Upper lobe of left lung (tissue), 6 donors: ENCODE measurements around the gene CD200R1L. TPM values are rescaled to one million over a fixed set of nuclear protein-coding genes. Genes with fewer than 3 reads are reported as not detected.

Experiments
- ATAC-seq, 2 donors: fragments of 200-7000 bp; cut with Tn5 transposase; one replicate each; pipeline ENCODE4 v1.9.1; 2022; ENCODE audit warnings: mild to moderate bottlenecking in 2 of 2, moderate library complexity in 2 of 2; ENCODE audit not compliant: low FRiP score in 2 of 2
- DNase-seq, 2 donors: peaks; one replicate each; pipeline ENCODE4 v3.0.0-alpha.2; 2019 to 2020
- H3K27ac ChIP-seq, 4 donors: fragments of 200-600 bp; sonication (generic); one replicate each; pipeline ENCODE4 v1.5.1; 2016 to 2019
- H3K27me3 ChIP-seq, 4 donors: fragments of 200-600 bp; sonication (generic); one replicate each; pipeline ENCODE4 v1.5.1; 2017 to 2019
- H3K36me3 ChIP-seq, 4 donors: fragments of 200-600 bp; sonication (generic); one replicate each; pipeline ENCODE4 v1.5.1; 2016 to 2019
- H3K4me1 ChIP-seq, 4 donors: fragments of 200-600 bp; sonication (generic); one replicate each; pipeline ENCODE4 v1.5.1; 2018 to 2019
- H3K4me3 ChIP-seq, 4 donors: fragments of 200-600 bp; sonication (generic); one replicate each; pipeline ENCODE4 v1.5.1; 2017 to 2019; ENCODE audit warnings: mild to moderate bottlenecking in 2 of 4, moderate library complexity in 1 of 4
- H3K9me3 ChIP-seq, 4 donors: fragments of 200-600 bp; sonication (generic); one replicate each; pipeline ENCODE4 v1.5.1; 2018 to 2019
- EP300 ChIP-seq, 4 donors: sonication (generic); formaldehyde crosslinking; IDR thresholded peaks; one replicate each; pipeline ENCODE4 v1.5.1; 2017; ENCODE audit warnings: antibody characterized with exemption in 4 of 4, control low read depth in 2 of 4
- POLR2A ChIP-seq, 4 donors: fragments of 450-650 bp; IDR thresholded peaks; one replicate each; pipeline ENCODE4 v1.5.1; 2016 to 2017; ENCODE audit warnings: antibody characterized with exemption in 4 of 4, mild to moderate bottlenecking in 2 of 4
- POLR2AphosphoS5 ChIP-seq, 2 donors: sonication (generic); formaldehyde crosslinking; IDR thresholded peaks; one replicate each; pipeline ENCODE4 v1.5.1; 2017; ENCODE audit warnings: antibody characterized with exemption in 2 of 2
- WGBS, 2 donors: methylation state at CpG; one replicate each; pipeline ENCODE4 v1.1.5; 2017 to 2018; 5-methylcytosine and 5-hydroxymethylcytosine counted together
- total RNA-seq, 6 donors: library from RNA; depleted of rRNA in 4 of 6; stranded (reverse); fragments of >200 nt in 4 of 6; gene quantifications; one replicate each; pipeline versions ENCODE4 v1.1.0 to v1.2.1, GENCODE V29; 2016 to 2021
- TF ChIP-seq, protein P1 (sequence below), 6 experiments: fragments of 450-650 bp in 4 of 6; fragments of 200-600 bp in 2 of 6; sonication (generic) in 2 of 6; IDR thresholded peaks; one replicate each; pipeline ENCODE4 v1.5.1; 2016 to 2019; ENCODE audit warnings: antibody characterized with exemption in 6 of 6
- donor health status: DM: no; HTN: no; CAD: no; lungs with moderate emphysema.
- donor health status: DM: no; HTN: yes; CAD: no; lungs with severe emphysema.

Gene CD200R1L, protein sequence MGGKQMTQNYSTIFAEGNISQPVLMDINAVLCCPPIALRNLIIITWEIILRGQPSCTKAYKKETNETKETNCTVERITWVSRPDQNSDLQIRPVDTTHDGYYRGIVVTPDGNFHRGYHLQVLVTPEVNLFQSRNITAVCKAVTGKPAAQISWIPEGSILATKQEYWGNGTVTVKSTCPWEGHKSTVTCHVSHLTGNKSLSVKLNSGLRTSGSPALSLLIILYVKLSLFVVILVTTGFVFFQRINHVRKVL
- not detected for total RNA-seq

DNA sequence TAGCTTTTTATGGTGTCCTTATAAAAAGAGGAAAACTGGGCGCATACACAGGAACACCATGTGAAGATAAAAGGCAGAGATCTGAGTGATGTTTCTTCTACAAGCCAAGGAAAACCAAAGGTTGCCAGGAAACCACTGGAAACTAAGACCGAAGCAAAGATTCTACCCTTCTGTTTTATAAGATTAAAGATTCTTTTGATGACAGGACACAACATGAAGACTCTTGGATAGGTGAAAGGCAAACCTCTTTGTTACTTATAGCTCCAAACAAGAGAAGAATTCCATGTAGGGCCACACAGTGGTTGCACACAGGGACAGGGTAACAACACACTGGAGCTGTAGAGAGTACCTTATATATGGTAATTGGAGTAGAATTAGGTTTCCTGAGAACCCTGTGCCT, at the start of gene CD200R1L:
Gene CD200R1L, minus strand, starts transcription at position 101 of the 400 bp plus-strand sequence. CDS start 17,497 bp downstream, outside the sequence.
- no peak for ATAC-seq
- Histone ChIP-seq H3K27ac (no peak within 1 kb of the TSS), H3K27me3 (no peaks in the 10 kb centered on the region), H3K4me1 (no peaks in the 10 kb centered on the region), H3K4me3 (no peak within 1 kb of the TSS), H3K36me3 (no peaks in the 10 kb centered on the region), H3K9me3 (peaks cover 0 to 7% (median 2%) of the 10 kb centered on the region in 4 donors)
- no peak for DNase-seq
- 90 to 93% methylated on average over 2 of the region's 2 CpGs for WGBS, 2 donors
- TF ChIP-seq POLR2AphosphoS5 (IDR thresholded peaks at IDR 0.05) (no peak), EP300 (IDR thresholded peaks at IDR 0.05) (no peak), POLR2A (IDR thresholded peaks at IDR 0.05) (no peak)
- TF ChIP-seq, protein P1, sequence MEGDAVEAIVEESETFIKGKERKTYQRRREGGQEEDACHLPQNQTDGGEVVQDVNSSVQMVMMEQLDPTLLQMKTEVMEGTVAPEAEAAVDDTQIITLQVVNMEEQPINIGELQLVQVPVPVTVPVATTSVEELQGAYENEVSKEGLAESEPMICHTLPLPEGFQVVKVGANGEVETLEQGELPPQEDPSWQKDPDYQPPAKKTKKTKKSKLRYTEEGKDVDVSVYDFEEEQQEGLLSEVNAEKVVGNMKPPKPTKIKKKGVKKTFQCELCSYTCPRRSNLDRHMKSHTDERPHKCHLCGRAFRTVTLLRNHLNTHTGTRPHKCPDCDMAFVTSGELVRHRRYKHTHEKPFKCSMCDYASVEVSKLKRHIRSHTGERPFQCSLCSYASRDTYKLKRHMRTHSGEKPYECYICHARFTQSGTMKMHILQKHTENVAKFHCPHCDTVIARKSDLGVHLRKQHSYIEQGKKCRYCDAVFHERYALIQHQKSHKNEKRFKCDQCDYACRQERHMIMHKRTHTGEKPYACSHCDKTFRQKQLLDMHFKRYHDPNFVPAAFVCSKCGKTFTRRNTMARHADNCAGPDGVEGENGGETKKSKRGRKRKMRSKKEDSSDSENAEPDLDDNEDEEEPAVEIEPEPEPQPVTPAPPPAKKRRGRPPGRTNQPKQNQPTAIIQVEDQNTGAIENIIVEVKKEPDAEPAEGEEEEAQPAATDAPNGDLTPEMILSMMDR (IDR thresholded peaks at IDR 0.05): no peak

DNA sequence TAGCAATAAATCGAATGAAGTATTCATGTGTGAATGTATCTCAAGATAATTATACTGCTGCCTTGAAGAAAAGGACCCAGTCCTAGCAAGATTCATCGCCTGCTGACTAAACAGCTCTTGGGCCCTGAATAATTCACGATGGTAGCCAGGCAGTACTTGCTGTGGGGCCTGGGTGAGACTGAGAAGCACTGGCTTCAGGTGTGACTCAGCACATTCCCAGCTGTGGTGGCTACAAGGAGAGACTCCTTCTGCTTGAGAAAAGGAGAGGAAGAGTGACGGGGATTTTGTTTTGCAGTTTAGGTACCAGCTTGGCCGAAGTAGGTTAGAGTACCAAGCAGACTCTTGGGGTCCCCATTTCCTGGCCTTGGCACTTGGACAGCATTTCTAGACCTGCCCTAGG, 47.6 kb upstream of the CD200R1L start:
- Histone ChIP-seq H3K4me1 (no peaks in the 10 kb centered on the region), H3K27me3 (no peaks in the 10 kb centered on the region), H3K27ac (no peak overlapping the region), H3K4me3 (no peak overlapping the region), H3K36me3 (no peaks in the 10 kb centered on the region), H3K9me3 (no peaks in the 10 kb centered on the region)
- ATAC-seq (no peak), DNase-seq (no peak)
- WGBS, 2 donors: 76 to 81% methylated on average over 5 of the region's 5 CpGs
- TF ChIP-seq EP300 (IDR thresholded peaks at IDR 0.05) (no peak), POLR2A (IDR thresholded peaks at IDR 0.05) (no peak), POLR2AphosphoS5 (IDR thresholded peaks at IDR 0.05) (no peak)
- TF ChIP-seq, protein P1 (IDR thresholded peaks at IDR 0.05): no peak

DNA sequence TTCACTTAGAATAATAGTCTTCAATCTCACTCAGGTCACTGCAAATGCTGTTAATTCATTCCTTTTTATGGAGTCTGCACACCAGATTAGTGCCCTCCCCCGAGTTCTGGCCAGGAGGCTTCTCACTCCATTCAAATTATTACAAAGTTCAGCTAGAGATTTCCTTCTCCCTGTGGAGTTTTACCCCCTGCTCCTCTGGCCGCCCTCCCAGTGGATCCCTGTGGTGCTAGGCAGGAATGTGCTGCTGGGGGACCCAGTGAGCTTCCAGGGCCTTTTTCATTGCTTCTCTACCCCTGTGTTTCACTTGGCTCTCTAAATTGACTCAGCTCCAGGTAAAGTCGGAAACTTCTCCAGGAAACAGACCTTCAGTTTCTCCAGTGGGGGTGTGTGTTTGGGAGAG, 42.7 kb upstream of the CD200R1L start:
- DNase-seq: no peak
- H3K4me1 ChIP-seq: no peaks in the 10 kb centered on the region
- no peak overlapping the region for H3K4me3 ChIP-seq
- ATAC-seq: no peak
- no peak for TF ChIP-seq EP300 (IDR thresholded peaks at IDR 0.05)
- no peak for TF ChIP-seq POLR2AphosphoS5 (IDR thresholded peaks at IDR 0.05)
- TF ChIP-seq, protein P1 (IDR thresholded peaks at IDR 0.05): no peak
- TF ChIP-seq POLR2A (IDR thresholded peaks at IDR 0.05): no peak
- WGBS, 2 donors: 84 to 87% methylated on average over 3 of the region's 3 CpGs
- no peak overlapping the region for H3K27ac ChIP-seq
- H3K27me3 ChIP-seq: no peaks in the 10 kb centered on the region
- H3K9me3 ChIP-seq: no peaks in the 10 kb centered on the region
- H3K36me3 ChIP-seq: no peaks in the 10 kb centered on the region

DNA sequence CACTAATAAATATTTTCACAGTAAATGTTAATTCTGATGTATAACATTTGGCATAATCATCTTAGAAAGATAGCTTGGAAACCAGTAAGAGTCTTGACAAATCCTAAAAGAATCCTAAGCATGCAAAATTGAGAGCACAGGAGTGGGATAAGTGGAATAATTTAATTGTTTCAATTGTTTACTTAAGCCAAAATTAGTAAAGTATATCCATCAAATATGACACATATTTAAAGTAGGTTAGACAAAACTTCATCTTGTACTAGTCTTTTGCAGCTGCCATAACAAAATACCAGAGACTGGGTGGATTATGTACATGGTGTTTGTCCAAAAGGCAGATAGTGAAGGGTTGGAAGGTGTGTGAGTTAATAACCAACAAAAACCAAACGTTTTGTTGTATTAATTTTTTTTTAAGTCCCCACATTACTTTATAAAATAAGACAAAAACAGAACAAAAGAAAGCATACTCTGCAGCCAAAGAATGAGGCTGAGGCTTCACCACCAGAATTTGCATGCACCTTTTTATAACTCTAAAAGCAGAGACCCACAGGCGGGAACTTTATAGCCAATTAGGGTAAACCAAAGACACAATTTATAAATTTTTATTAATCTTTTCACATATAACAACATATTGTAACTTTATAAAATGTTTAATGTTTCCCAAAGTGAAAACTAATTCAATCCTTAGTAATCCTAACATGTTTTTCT, 41.9 kb upstream of the CD200R1L start:
- ATAC-seq (no peak), DNase-seq (no peak)
- H3K9me3 ChIP-seq: no peaks in the 10 kb centered on the region
- TF ChIP-seq, protein P1 (IDR thresholded peaks at IDR 0.05): no peak
- TF ChIP-seq POLR2A (IDR thresholded peaks at IDR 0.05) (no peak), POLR2AphosphoS5 (IDR thresholded peaks at IDR 0.05) (no peak), EP300 (IDR thresholded peaks at IDR 0.05) (no peak)
- H3K4me3 ChIP-seq: no peak overlapping the region
- H3K4me1 ChIP-seq: no peaks in the 10 kb centered on the region
- WGBS, 2 donors: 62 to 65% methylated on average over 2 of the region's 2 CpGs
- no peak overlapping the region for H3K27ac ChIP-seq
- no peaks in the 10 kb centered on the region for H3K36me3 ChIP-seq
- H3K27me3 ChIP-seq: no peaks in the 10 kb centered on the region
